Astrocyte of the cerebellum (primary cell): Measurements from ENCODE around the gene ATP5F1B.
"Not testable (repeated sequence)": the region's sequence is repeated elsewhere in the genome, so short reads cannot be mapped to it uniquely, and the experiment has no call there.

Experiments used
- DNase-seq: peaks from one replicate; pipeline ENCODE4 v3.0.0-alpha.2; 2011; ENCODE audit warnings: low read depth
- H3K4me3 ChIP-seq: 2 replicates; pipeline ENCODE4 v1.5.1; 2011; ENCODE audit warnings: mild to moderate bottlenecking, low read depth, low read length, moderate library complexity
- CTCF ChIP-seq: IDR thresholded peaks from 2 replicates; pipeline ENCODE4 v1.5.1; 2012; ENCODE audit warnings: low read length, low read depth, moderate library complexity, mild to moderate bottlenecking; ENCODE audit errors: missing control alignments
- in situ Hi-C: cut with HindIII; loops from 2 replicates; pipeline ENCODE4 v1.10.0; 2017; ENCODE audit warnings: low sequenced_read_pairs

The ATP5F1B gene

DNA sequence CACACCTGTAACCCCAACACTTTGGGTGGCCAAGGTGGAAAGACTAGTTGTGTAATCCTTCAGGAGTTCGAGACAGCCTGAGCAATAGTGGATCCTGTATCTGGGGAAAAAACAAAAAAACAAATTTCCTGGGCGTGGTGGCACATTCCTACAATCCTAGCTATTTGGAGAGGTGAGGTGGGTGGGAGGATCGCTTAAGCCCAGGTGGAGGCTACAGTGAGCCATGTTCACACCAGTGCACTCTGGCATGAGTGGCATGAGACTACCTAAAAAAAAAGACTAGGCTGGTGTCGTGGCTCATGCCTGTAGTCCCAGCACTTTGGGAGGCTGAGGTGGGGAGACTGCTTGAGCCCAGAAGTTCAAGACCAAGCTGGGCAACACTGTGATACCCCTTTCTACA is 25.1 kb upstream of the ATP5F1B start:
- in situ Hi-C loops, result no loop called here
- H3K4me3 ChIP-seq, result no peak overlapping the region
- TF ChIP-seq CTCF, result no peak
- no peak for DNase-seq

DNA sequence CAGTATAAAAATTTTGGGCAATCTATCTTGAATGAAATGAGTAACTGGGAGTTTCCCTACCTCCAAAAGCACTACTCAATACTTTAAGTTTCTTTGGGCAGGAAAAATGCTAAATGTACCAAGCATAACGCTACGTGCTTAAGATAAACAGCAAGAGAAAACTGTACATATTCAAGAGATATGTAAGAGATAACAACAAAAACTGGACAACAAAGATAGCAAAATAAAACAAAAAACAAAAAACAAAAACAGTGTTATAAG is 22.3 kb upstream of the ATP5F1B start:
- no peak for DNase-seq
- in situ Hi-C loops, result no loop called here

GRCh38 chr12:56661979-56662638 is 16.3 kb upstream of the ATP5F1B start:
- no peak for TF ChIP-seq CTCF
- in situ Hi-C loops, result no loop called here
- H3K4me3 ChIP-seq, result no peak overlapping the region
- DNase-seq, result no peak

More for the DNA sequence above, 22.3 kb upstream of the ATP5F1B start:
- no peak for TF ChIP-seq CTCF
- no peak overlapping the region for H3K4me3 ChIP-seq

DNA sequence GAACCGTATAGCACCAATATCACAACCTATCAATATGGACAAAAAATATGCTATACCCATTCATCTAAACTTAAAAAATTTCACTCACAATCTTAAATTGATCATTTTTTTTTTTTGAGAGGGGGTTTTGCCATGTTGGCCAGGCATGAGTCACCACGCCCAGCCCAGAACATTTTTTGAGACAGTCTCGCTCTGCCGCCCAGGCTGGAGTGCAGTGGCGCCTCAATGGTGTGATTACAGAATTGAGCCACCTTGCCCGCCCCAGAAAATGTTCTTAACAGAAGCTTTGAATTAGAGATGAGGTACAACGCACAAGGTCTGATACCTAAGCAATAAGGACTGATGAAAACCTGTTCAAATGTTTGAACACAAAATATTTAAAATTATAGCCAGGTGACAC is 15.8 kb upstream of the ATP5F1B start:
- no peak for DNase-seq
- no peak for TF ChIP-seq CTCF
- H3K4me3 ChIP-seq, result no peak overlapping the region
- in situ Hi-C loops, result no loop called here

GRCh38 chr12:56658921-56659320 is 13.1 kb upstream of the ATP5F1B start:
- in situ Hi-C loops, result no loop called here
- DNase-seq, result no peak

DNA sequence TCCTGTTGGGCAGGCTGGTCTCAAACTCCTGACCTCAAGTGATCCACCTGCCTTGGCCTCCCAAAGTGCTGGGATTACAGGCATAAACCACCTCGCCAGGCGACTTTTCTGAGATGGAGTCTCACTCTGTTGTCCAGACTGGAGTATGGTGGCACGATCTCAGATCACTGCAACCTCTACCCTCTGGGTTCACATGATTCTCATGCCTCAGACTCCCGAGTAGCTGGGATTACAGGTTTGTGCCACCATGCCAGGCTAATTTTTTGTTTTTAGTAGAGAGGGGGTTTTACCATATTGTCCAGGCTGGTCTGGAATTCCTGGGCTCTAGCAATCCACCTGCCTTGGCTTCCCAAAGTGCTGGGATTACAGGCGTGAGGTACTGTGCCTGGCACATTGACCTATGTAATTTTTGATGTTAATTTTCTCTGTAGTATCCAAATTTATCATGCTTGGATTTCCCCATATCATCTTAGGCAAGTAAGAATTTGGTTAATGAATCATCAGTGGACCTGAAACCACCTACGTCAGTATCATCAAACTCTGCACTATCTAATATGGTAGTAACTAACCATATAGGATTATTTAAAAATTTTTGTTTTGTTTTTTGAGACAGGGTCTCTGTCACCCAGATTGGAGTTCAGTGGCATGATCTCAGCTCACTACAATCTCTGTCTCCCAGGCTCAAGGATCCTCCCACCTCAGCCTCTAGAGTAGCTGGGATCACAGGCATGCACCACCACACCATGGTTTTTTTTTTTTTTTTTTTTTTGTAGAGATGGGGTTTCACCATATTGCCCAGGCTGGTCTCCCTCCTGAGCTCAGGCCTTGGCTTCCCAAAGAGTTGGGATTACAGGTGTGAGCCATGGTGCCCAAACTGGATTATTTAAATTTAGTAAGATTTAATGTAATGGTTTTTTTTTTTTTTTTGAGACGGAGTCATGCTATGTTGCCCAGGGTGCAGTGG is 11.9 kb upstream of the ATP5F1B start:
- no peak for DNase-seq
- no peak overlapping the region for H3K4me3 ChIP-seq
- TF ChIP-seq CTCF, result no peak
- in situ Hi-C loops, result no loop called here

More at GRCh38 chr12:56658921-56659320, 13.1 kb upstream of the ATP5F1B start:
- no peak overlapping the region for H3K4me3 ChIP-seq
- no peak for TF ChIP-seq CTCF

DNA sequence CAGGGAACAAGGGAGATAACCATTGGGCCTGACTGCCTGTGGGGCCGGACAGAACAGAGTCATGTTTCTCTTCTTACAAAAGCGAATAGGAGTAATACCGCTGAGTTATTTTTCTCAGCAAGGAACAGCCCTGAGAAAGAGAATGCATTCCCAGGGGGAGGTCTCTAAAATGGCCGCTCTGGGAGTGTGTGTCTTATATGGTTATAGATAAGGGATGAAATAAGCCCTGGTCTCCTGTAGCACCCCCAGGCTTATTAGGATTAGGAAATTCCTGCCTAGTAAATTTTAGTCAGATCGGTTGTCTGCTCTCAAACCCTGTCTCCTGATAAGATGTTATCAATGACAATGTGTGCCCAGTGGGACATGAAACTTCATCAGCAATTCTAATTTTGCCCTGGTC is 8.0 kb upstream of the ATP5F1B start:
- H3K4me3 ChIP-seq, DNase-seq, in situ Hi-C loops: not testable (repeated sequence)

GRCh38 chr12:56648023-56648422 is 2.2 kb upstream of the ATP5F1B start:
- in situ Hi-C loops, DNase-seq, H3K4me3 ChIP-seq: not testable (repeated sequence)
